NT2/D1 (cell line): ENCODE results near the gene WNT1.

ENCODE experiments used
- DNase-seq: peaks from one replicate; pipeline ENCODE4 v3.0.0-alpha.2; 2011; ENCODE audit warnings: low read depth, low spot score
- H3K27me3 ChIP-seq: 2 replicates; pipeline ENCODE4 v1.6.0; 2011; ENCODE audit warnings: mild to moderate bottlenecking; ENCODE audit not compliant: insufficient read length, insufficient read depth
- H3K36me3 ChIP-seq: 2 replicates; pipeline ENCODE4 v1.6.1; 2011; ENCODE audit warnings: mild to moderate bottlenecking, low read length, mixed read lengths; ENCODE audit not compliant: insufficient read depth, insufficient read length
- H3K4me1 ChIP-seq: 2 replicates; pipeline ENCODE4 v1.5.1; 2011; ENCODE audit not compliant: insufficient read depth, insufficient read length
- H3K4me3 ChIP-seq: 2 replicates; pipeline ENCODE4 v1.5.1; 2011; ENCODE audit warnings: low read depth; ENCODE audit not compliant: insufficient read length
- H3K9ac ChIP-seq: 2 replicates; pipeline ENCODE4 v1.6.0; 2011; ENCODE audit warnings: low read depth; ENCODE audit not compliant: insufficient read length
- H3K9me3 ChIP-seq: 2 replicates; pipeline ENCODE4 v1.5.1; 2011; ENCODE audit warnings: mild to moderate bottlenecking, low read length; ENCODE audit not compliant: insufficient read depth
- SUZ12 ChIP-seq: IDR thresholded peaks from 2 replicates; pipeline ENCODE4 v1.6.1; 2011; ENCODE audit not compliant: insufficient read length, insufficient read depth; ENCODE audit errors: extremely low read depth
- YY1 ChIP-seq: IDR thresholded peaks from 2 replicates; pipeline ENCODE4 v1.6.1; 2011; ENCODE audit not compliant: insufficient read length, insufficient read depth
- ZNF274 ChIP-seq: IDR thresholded peaks from 2 replicates; pipeline ENCODE4 v1.6.1; 2011; ENCODE audit warnings: mild to moderate bottlenecking, low read depth, low read length

WNT1 gene

DNA sequence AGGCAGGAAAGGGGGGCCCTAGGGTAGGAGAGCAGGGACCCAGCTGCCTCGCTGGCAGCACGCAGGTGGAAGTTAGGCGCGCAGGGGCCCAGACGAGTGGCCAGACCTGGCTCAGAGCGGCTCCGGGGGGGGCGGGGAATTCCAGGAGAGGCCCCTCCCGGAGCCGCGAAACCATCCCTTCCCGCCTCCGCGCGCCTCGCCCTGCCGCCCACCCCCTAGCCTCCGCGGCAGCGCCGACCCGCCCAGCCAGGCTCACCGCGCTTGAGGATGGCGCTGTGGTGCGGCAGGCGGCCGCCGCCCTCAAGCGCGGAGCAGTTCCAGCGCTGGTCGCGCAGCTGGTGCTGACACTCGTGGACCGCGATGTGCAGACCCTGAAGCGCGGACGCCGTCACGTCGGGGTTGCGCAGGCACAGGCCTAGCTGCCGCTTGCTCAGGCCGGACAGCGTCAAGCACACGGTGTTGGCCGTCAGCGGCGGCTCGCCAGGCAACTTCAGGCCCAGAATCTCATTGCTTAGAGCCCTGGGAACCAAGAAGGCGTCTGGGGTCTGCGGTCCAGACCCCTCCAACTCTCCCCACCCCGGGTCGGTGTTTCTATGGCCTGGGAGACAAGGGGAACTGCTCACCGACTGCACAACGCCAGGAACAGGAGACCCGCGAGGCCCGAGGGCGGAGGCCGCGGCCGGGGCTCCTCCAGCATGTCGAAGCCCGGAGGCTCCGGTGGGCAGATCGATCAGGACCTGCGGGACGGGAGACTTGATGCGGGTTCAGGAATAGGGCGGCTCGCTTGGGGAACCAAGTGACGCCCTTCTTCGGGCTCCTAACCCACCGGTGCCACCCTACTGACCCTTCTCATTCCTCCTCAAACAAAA is 8.1 kb upstream of the WNT1 start:
- DNase-seq = no peak
- peaks cover 39% of the 10 kb centered on the region for H3K27me3 ChIP-seq
- H3K9ac ChIP-seq = peak overlapping the region; percentile 95
- peaks cover 34% of the 10 kb centered on the region for H3K4me1 ChIP-seq
- H3K36me3 ChIP-seq = peaks cover 16% of the 10 kb centered on the region
- peak overlapping the region; percentile 72 for H3K4me3 ChIP-seq
- no peaks in the 10 kb centered on the region for H3K9me3 ChIP-seq
- TF ChIP-seq SUZ12 = no peak
- no peak for TF ChIP-seq YY1
- TF ChIP-seq ZNF274 = no peak

DNA sequence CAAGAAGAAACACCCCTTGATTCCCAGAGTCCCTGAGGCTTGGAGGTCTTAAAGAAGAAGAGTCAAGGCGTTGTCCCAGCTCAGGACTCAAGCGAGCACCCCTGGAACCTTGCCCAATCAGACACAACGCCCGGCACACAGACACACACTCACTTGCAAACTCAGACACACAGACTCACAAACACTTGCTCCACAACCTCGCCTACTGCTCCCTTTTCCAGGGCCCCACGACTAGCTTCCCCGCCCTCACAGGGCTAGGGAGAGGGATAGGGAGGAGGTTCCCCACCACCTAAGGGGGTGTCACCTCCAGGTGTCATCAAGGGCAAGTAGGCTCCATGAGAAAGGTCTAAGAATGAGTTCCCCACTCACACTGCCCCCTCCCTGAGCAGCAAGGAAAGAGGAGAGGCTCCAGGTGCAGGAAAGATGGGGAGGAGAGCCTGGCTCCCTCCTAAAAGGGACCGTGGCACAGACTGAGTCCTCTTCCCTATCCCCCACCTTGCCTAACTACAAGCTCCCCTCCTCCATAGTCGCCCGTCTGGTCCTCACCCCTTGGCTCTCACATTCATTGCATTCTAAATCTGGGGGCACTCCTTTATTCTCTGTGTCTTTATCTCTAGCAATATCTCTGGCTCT is 7.3 kb upstream of the WNT1 start:
- Histone ChIP-seq H3K9ac (peak overlapping the region; percentile 95), H3K4me3 (peak overlapping the region; percentile 72), H3K27me3 (peaks cover 42% of the 10 kb centered on the region), H3K9me3 (no peaks in the 10 kb centered on the region), H3K4me1 (peaks cover 31% of the 10 kb centered on the region), H3K36me3 (peaks cover 14% of the 10 kb centered on the region)
- no peak for DNase-seq
- TF ChIP-seq YY1 = no peak
- TF ChIP-seq SUZ12 = no peak
- TF ChIP-seq ZNF274 = no peak

DNA sequence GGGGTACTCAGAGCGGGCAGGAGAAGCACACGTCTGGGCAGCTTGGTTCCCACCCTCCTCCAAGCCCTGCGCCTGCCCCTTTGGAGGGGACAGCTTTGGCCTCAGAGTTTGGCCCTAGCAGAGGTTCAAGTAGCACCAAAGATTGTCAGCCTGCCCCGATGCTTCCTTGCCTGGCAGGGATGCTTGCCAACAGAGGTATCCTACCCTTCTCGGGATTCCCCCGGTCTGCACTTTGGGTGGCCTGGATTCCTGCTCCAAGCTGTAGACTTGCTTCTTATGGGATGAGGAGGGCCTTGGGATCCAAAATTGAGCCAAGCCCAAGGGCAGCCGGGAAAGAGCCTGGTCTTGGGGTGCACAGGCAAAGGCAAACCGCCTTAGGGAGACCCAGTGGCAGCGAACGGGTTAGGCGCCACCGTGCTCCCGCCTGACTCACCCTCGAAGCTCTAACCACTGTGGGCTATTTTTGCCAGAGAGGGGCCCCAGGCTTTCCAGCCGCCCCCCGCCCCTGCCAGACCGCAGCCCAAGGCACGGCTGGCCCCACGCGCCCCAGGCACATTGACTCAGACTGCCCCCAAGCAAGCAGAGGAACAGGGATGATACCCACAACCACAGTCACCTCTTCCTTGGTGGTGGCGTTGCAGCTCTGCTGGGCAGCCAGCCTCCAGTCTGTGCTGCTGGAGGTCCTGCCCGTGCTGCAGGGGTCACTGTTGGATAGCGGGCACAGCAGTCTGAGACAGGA is 5.7 kb upstream of the WNT1 start:
- no peak overlapping the region for H3K4me3 ChIP-seq
- peak overlapping the region; percentile 33 for H3K9ac ChIP-seq
- peaks cover 50% of the 10 kb centered on the region for H3K27me3 ChIP-seq
- H3K9me3 ChIP-seq = no peaks in the 10 kb centered on the region
- no peak for DNase-seq
- peaks cover 5% of the 10 kb centered on the region for H3K36me3 ChIP-seq
- peaks cover 22% of the 10 kb centered on the region for H3K4me1 ChIP-seq
- TF ChIP-seq ZNF274 (no peak), SUZ12 (no peak)

DNA sequence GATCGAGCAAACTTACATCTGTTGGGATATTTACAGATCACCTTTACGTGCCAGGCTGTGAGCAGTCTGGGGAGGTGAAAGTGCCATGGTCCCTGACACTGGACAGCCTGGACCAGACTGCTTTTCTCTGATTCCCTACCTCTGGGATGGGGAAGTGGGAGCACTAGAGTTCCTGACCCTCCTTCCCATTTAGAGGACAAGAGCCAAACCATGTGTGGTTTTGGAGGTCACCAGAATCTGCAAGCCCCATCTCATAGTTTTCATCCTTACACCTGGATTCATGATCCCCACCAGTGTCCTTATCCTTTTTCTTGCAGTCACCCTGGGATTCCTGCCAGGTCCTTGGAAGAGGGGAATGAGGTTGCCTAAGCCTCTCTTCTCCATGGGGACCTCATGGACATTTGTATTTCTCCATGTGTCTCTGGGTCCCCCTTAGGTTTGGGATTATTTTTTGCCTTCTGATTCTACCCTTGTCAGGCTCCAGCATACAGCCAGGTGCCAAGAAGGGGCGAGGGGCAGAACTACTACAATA is 5.1 kb upstream of the WNT1 start:
- H3K4me1 ChIP-seq = peaks cover 20% of the 10 kb centered on the region
- no peaks in the 10 kb centered on the region; the same call in 1 of the 2 replicates for H3K9me3 ChIP-seq
- peak overlapping the region; percentile 7 for H3K9ac ChIP-seq
- H3K36me3 ChIP-seq = peaks cover 2% of the 10 kb centered on the region
- no peak for DNase-seq
- H3K4me3 ChIP-seq = no peak overlapping the region
- peaks cover 57% of the 10 kb centered on the region for H3K27me3 ChIP-seq
- no peak for TF ChIP-seq ZNF274
- TF ChIP-seq SUZ12 = no peak
- no peak for TF ChIP-seq YY1

DNA sequence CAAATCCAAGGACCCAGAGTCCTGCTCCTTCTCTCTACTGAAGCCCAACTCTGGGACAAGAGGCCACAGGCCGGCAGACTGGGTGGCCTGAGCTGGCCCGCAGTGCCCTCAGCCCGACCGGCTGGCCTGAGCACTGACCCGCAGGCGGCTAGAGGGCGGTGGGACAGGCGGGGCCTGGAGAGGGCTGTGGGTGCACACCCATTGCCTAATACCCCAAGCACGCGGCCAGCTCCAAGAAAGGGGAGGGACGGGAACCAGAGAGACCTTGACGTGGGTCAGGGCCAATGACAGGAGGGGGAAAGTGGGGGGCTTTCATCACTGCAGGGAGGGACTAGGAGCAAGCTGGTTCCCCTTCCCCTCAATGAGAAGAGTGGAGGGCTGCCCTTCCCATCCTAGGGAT is 4.6 kb upstream of the WNT1 start:
- Histone ChIP-seq H3K9me3 (no peaks in the 10 kb centered on the region; the same call in 1 of the 2 replicates), H3K4me1 (peaks cover 21% of the 10 kb centered on the region), H3K4me3 (no peak overlapping the region), H3K36me3 (peaks cover 2% of the 10 kb centered on the region), H3K27me3 (peaks cover 62% of the 10 kb centered on the region), H3K9ac (no peak overlapping the region)
- no peak for TF ChIP-seq ZNF274
- no peak for TF ChIP-seq YY1
- TF ChIP-seq SUZ12 = no peak
- DNase-seq = no peak

DNA sequence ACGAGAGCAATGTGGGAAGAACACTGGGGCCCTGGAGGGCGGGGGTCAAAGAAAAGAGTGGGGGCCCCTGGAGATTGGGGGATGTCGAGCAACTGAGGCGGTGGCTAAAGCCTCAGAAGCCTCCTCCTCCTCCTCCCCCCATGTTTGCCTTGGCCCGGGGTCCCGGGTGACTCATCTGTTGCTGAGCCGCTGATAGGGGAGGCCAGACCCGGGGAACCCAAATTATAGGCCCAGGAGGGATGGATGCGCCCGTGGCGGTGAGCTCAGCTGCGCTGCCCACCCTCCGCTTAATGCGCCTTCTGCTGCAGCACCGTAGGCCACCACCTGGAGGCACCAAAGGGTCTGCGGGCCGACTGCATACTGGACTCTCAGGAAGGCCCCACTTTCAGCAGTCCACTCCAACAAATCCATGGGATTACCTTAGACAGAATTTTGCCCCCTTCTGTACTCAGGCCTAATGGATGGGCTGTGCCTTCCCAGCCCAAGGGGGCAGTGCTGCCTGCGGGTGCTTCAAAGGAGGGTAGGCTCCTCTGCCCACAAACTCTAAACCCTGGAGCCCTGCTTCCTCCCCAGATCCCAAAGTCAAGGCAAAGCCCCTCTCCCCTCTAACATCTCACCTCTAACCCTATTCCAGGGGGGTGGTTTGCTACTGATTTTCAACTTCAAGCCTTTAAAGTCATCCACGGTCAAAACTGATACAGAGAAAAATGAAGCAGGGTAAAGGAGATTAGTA is 4.0 kb upstream of the WNT1 start:
- H3K4me3 ChIP-seq = no peak overlapping the region
- no peak for DNase-seq
- H3K9ac ChIP-seq = no peak overlapping the region
- H3K36me3 ChIP-seq = peaks cover 2% of the 10 kb centered on the region
- peaks cover 67% of the 10 kb centered on the region for H3K27me3 ChIP-seq
- TF ChIP-seq SUZ12 (no peak), YY1 (no peak), ZNF274 (no peak)
- H3K9me3 ChIP-seq = peaks cover 2% of the 10 kb centered on the region; the same call in 1 of the 2 replicates
- H3K4me1 ChIP-seq = peaks cover 23% of the 10 kb centered on the region
